NB4 (cell line): ENCODE data around the gene ARHGAP11A.

Experiments used
- POLR2A ChIP-seq: IDR thresholded peaks from 2 replicates; pipeline ENCODE4 v1.6.1; 2011; ENCODE audit warnings: mild to moderate bottlenecking; ENCODE audit not compliant: insufficient read length; ENCODE audit errors: extremely low read depth
- TF ChIP-seq, protein P1 (sequence below): IDR thresholded peaks from one replicate; pipeline ENCODE4 v1.5.1; 2012; ENCODE audit warnings: low read depth, low read length

GRCh38 chr15:32657198-32657883 is 42.0 kb downstream of the ARHGAP11A start:
- TF ChIP-seq, protein P1, sequence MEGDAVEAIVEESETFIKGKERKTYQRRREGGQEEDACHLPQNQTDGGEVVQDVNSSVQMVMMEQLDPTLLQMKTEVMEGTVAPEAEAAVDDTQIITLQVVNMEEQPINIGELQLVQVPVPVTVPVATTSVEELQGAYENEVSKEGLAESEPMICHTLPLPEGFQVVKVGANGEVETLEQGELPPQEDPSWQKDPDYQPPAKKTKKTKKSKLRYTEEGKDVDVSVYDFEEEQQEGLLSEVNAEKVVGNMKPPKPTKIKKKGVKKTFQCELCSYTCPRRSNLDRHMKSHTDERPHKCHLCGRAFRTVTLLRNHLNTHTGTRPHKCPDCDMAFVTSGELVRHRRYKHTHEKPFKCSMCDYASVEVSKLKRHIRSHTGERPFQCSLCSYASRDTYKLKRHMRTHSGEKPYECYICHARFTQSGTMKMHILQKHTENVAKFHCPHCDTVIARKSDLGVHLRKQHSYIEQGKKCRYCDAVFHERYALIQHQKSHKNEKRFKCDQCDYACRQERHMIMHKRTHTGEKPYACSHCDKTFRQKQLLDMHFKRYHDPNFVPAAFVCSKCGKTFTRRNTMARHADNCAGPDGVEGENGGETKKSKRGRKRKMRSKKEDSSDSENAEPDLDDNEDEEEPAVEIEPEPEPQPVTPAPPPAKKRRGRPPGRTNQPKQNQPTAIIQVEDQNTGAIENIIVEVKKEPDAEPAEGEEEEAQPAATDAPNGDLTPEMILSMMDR = no peak
- no peak for TF ChIP-seq POLR2A
